H1 (cell line): ENCODE results near the gene ZW10.
"Not testable (repeated sequence)": the region's sequence is repeated elsewhere in the genome, so short reads cannot be mapped to it uniquely, and the experiment has no call there.

Source experiments
- CTBP2 ChIP-seq: IDR thresholded peaks from 2 replicates; pipeline ENCODE4 v1.7.0; 2011; ENCODE audit warnings: borderline replicate concordance, mild to moderate bottlenecking, moderate library complexity, mixed read lengths, low read length; ENCODE audit not compliant: insufficient read depth, insufficient read length
- CTCF ChIP-seq, 3 experiments: IDR thresholded peaks; 1 replicate in 2 of 3; 2 replicates in 1 of 3; pipeline versions ENCODE4 v1.5.1 to v1.6.1; 2011; ENCODE audit warnings: low read length in 3 of 3, mild to moderate bottlenecking in 3 of 3, inconsistent platforms in 2 of 3, low read depth in 1 of 3, moderate library complexity in 1 of 3; ENCODE audit not compliant: insufficient read depth in 1 of 3; ENCODE audit errors: control extremely low read depth in 1 of 3
- EZH2 ChIP-seq: fragments of 200-600 bp; sonication (generic); IDR thresholded peaks from 2 replicates; pipeline ENCODE4 v1.7.1; 2012; ENCODE audit warnings: low read depth, mild to moderate bottlenecking, moderate library complexity, low read length, inconsistent platforms; ENCODE audit not compliant: severe bottlenecking
- MAX ChIP-seq: IDR thresholded peaks from 2 replicates; pipeline ENCODE4 v1.6.1; 2012; ENCODE audit warnings: inconsistent platforms
- POLR2A ChIP-seq, 2 experiments: IDR thresholded peaks; 1 replicate in 1 of 2; 2 replicates in 1 of 2; pipeline ENCODE4 v1.6.1; 2011; ENCODE audit warnings: low read depth in 2 of 2, low read length in 2 of 2, mild to moderate bottlenecking in 2 of 2; ENCODE audit errors: control extremely low read depth in 1 of 2
- POLR2AphosphoS5 ChIP-seq: IDR thresholded peaks from 2 replicates; pipeline ENCODE4 v1.6.1; 2011; ENCODE audit warnings: low read depth, low read length
- SIX5 ChIP-seq: IDR thresholded peaks from 2 replicates; pipeline ENCODE4 v1.6.1; 2011; ENCODE audit warnings: mild to moderate bottlenecking, low read depth, low read length
- SUZ12 ChIP-seq: fragments of 200-600 bp; sonication (generic); IDR thresholded peaks from 2 replicates; pipeline ENCODE4 v1.6.1; 2012; ENCODE audit warnings: mild to moderate bottlenecking, inconsistent platforms, low read length, moderate library complexity, mixed read lengths
- TAF1 ChIP-seq: IDR thresholded peaks from 2 replicates; pipeline ENCODE4 v1.6.1; 2011; ENCODE audit warnings: mild to moderate bottlenecking, low read depth, low read length

GRCh38 chr11:113720478-113720877, 53.0 kb downstream of the ZW10 start:
- TF ChIP-seq SUZ12; TAF1; CTCF (IDR thresholded peaks at IDR 0.05; ENCODE audit: control extremely low read depth in 1 of 3, insufficient read depth in 1 of 3, low read depth in 1 of 3, low read length in 3 of 3); POLR2A (IDR thresholded peaks at IDR 0.05; ENCODE audit: control extremely low read depth in 1 of 2, low read depth in 2 of 2, low read length in 2 of 2); POLR2AphosphoS5; MAX; EZH2; CTBP2; SIX5: not testable (repeated sequence)
